Bronchial smooth muscle cell (primary cell): ENCODE results near the gene PLXND1. TPM values are rescaled to one million over a fixed set of nuclear protein-coding genes. Genes with fewer than 3 reads are reported as not detected.

Experiments
- total RNA-seq: library from RNA; depleted of rRNA; stranded (reverse); fragments of >200 nt; gene quantifications from 2 replicates; pipeline ENCODE4 v1.2.1, GENCODE V29; 2014

PLXND1 gene
- 57.4 and 65.5 TPM in 2 replicates for total RNA-seq

GRCh38 chr3:129606636-129607390 lies at the start of gene PLXND1:
Gene PLXND1 (minus strand): TSS chr3:129606676. CDS start chr3:129606639, 37 bp downstream.

GRCh38 chr3:129543156-129543790 lies 63.2 kb downstream of the PLXND1 start, which contains the start of gene H1-8:
Gene H1-8 (plus strand): TSS chr3:129543175. CDS start chr3:129543219, 44 bp downstream.

GRCh38 chr3:129528589-129529100 lies 77.8 kb downstream of the PLXND1 start, which contains the start of gene RHO:
Gene RHO (plus strand): TSS chr3:129528639. CDS start chr3:129528734, 95 bp downstream.

Other genes with a start within 250 kb of the PLXND1 start
- gene EFCAB12, start 178.0 kb downstream of the PLXND1 start, total RNA-seq = under 0.01 TPM in 1 of 2 replicates, not detected in the other
- 15.3 and 18.1 TPM in 2 replicates for gene MBD4, start 166.7 kb downstream of the PLXND1 start, total RNA-seq
- gene IFT122, start 166.5 kb downstream of the PLXND1 start, total RNA-seq = 29.3 and 32.6 TPM in 2 replicates
- gene RHO, start 78.0 kb downstream of the PLXND1 start, total RNA-seq = not detected in 2 replicates
- gene H1-8, start 63.5 kb downstream of the PLXND1 start, total RNA-seq = 0.17 TPM in 1 of 2 replicates, not detected in the other